Measurements from ENCODE around the gene RAB9B.

- TF ChIP-seq, protein P1, sequence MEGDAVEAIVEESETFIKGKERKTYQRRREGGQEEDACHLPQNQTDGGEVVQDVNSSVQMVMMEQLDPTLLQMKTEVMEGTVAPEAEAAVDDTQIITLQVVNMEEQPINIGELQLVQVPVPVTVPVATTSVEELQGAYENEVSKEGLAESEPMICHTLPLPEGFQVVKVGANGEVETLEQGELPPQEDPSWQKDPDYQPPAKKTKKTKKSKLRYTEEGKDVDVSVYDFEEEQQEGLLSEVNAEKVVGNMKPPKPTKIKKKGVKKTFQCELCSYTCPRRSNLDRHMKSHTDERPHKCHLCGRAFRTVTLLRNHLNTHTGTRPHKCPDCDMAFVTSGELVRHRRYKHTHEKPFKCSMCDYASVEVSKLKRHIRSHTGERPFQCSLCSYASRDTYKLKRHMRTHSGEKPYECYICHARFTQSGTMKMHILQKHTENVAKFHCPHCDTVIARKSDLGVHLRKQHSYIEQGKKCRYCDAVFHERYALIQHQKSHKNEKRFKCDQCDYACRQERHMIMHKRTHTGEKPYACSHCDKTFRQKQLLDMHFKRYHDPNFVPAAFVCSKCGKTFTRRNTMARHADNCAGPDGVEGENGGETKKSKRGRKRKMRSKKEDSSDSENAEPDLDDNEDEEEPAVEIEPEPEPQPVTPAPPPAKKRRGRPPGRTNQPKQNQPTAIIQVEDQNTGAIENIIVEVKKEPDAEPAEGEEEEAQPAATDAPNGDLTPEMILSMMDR (IDR thresholded peaks at IDR 0.05) = no peak
- no peak for TF ChIP-seq EZH2 (IDR thresholded peaks at IDR 0.05; ENCODE audit: borderline replicate concordance, insufficient read depth, low read depth, low read length, poor library complexity, severe bottlenecking)
These were observed 43.1 kb downstream of the RAB9B start for GRCh38 chrX:103789004-103789403.

Measured in B cell (primary cell).